Measurements from ENCODE around the gene MMP13.
"Not testable (repeated sequence)": the region's sequence is repeated elsewhere in the genome, so short reads cannot be mapped to it uniquely, and the experiment has no call there.

The MMP13 gene

DNA sequence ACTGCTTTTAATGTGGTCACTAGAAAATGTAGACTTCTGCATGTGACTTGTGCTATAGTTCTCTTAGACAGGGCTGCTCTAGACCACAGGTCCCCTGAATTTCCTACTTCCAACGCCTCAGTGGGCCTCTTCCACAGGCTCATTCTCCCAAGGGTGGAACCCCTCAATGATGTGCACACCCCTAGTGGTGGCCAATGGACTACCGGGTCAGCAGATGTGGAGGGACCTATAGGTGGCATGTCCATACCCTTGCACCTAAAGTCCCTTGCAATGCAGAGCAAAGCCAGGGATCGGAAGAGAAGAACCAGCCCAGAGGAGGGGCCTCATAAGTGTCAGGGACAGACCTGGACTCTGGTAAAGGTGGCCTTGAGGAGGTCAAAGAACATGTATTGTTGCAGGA is 20.0 kb downstream of the MMP13 start:
- DNase-seq: no peak

DNA sequence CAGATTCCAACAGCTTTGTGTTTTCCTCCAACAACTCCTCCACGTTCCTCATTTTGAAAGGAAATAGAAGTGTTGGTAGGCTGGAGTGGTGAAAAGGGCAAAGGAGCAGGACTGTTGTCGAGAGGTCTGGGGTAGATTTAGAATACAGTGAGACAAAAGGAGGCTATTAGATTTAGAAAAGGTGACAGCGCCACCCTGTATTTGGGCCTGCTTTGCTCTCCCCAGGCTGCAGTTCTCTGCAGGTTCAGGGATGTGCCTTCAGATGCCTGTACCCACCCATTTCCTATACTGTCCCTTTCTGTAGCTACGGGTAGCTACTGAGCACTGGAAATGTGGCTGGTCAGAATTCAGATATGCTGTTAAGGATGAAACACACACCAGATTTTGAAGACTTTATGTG is 20.8 kb downstream of the MMP13 start:
- no peak for DNase-seq

DNA sequence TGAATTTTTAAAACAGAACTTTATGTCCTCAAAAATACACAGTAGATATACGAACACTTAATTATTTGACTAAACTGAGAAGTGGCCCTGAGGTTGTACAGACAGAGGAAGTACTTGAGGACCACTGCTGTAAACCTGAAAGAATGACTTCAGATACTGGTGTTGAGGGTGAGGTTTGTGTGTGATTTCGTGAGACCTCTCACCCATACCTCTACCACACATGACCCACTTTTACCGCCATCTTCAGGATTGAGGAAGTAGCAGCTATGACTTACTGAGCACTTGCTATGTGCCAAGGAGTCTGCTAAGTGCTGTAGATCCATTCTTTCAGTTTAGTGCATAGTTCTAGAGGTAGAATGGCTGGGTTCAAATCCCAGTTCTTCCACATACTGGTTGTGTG is 21.9 kb downstream of the MMP13 start:
- no peak for DNase-seq

DNA sequence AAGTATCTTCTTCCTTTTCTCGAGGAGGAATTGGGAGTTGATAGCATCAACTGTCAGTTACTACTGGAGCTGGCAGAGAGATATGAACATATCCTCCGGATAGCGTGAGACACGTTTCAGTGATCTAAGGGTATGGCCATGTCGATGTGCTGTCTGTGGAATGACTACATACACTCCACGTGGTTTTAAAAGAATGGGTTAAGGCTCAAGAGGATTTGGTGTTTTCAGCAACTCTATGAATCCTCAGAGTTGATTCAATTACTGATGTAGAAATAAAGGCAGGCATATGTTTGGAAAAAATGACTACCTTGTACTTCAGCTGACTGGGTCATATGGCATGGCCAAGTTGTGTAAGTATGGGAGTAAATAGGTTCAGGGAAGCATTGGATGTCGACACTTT is 22.9 kb downstream of the MMP13 start:
- DNase-seq: peak; percentile 30 to 41

DNA sequence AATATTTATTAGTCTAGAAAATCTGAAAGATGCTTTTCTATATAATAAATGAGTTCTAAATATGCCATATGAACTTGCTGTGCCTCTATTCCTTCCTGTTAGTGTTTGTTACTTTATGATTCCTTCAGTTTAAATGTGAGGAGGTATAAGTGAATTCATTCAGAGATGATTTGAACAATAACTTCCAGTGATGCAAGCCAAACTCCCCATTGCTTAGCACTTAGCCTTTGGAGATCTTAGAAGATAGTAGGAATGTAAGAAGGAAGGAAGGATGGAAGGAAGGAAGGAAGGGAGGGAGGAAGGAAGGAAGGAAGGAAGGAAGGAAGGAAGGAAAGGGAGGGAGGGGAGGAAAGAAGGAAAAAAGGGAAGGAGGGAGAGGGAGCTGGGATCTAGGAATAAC is 25.1 kb downstream of the MMP13 start:
- DNase-seq: no peak

DNA sequence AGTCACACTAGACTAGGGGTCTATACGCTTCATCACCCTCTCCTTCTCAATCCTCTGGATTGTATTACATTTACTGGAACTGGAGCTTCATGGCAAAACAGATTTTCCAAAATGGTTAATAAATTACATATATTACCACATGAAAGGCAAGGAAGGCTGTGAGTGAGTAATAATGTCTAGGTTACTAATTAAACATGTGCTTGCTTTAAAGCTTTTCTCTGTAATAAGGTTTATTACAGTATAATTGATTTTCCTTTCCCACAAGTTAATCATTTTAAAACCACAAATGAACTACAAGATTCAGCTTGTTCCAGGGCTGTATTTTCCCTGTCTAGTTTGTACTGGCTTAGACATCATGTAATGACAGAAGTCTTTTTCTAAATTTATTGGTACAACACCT is 25.6 kb downstream of the MMP13 start:
- no peak for DNase-seq

DNA sequence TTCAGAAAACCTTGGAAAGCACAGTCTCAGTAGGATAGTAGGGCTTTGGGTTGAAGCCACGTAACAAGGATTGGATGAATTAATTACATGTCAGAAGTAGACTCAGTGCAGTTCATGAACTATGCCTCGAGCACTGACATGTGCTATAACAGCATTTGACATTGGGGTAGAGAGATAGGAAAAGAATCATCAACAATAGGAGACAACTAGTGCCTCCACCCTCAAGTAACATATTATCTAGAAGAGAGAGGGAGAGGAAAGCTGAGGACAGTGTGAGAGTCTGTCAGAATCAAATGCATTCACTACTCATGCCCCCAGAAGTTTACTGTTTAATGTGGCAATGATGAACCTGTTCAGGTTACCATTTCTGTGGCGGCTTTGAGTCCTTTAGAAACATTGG is 26.4 kb downstream of the MMP13 start:
- DNase-seq: no peak

DNA sequence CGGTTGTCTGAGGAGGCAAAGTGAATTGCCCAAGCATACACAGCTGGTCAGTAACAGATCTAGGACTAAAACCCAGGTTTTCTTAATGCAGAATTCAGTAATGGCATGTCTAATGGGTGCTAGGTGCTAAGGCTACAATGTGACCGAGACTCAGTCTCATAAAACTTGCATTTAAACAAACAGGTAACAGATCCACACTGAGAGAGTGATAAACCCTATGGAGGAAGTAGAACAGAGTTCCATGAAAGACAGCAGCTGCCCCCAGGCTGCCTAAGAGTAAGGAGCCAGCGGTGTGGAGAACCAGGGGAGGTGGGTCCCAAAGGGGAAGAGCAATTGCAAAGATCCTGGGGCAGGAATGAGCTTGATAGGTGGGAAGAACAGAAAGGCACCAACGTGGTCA is 27.3 kb downstream of the MMP13 start:
- DNase-seq: no peak

DNA sequence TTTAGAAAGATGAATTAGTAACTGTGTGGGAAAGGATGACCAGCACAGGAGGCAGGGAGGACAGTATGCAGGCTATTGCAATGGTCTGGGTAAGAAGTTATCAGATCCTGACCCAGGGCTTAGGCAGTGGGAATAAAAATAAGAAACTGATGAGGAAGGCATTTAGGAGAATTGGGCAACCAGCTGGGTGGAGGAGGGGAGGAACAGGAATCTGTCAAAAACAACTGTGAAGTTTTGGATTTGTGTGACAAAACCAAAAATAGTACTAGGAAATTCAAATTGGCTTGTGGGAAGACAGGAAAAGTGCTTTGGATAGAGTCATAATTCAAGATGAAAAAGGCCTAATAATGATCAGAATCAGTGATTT is 27.9 kb downstream of the MMP13 start:
- peak in 1 of 2 donors; percentile 10 for DNase-seq

- DNase-seq: peak in 1 of 2 donors; percentile 40
These were observed 28.4 kb downstream of the MMP13 start for GRCh38 chr11:102926961-102927623.

DNA sequence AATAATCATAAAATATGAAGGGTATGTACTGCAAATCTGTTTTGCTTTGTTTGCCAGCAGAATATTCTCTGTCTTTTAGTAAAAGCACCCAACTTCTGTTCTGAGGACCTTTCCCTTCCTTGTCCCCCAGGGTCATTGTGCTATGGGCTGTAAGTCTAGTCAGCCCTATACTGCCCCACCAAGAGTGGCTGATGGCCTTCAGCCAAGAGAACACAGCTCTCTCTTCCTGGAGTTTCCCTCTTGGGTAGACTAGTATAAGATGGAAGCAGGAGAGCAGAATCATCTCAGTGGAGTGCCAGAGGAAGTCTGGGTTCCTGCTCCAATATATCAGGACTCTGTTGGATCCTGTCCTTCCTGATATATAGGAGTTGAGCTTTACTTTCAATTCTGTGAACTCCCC is 29.0 kb downstream of the MMP13 start:
- DNase-seq: no peak

GRCh38 chr11:102925988-102926387 is 29.5 kb downstream of the MMP13 start:
- DNase-seq: no peak

GRCh38 chr11:102924851-102925380 is 30.6 kb downstream of the MMP13 start:
- peak; percentile 59 to 72 for DNase-seq

GRCh38 chr11:102921587-102922220 is 33.8 kb downstream of the MMP13 start:
- DNase-seq: no peak

DNA sequence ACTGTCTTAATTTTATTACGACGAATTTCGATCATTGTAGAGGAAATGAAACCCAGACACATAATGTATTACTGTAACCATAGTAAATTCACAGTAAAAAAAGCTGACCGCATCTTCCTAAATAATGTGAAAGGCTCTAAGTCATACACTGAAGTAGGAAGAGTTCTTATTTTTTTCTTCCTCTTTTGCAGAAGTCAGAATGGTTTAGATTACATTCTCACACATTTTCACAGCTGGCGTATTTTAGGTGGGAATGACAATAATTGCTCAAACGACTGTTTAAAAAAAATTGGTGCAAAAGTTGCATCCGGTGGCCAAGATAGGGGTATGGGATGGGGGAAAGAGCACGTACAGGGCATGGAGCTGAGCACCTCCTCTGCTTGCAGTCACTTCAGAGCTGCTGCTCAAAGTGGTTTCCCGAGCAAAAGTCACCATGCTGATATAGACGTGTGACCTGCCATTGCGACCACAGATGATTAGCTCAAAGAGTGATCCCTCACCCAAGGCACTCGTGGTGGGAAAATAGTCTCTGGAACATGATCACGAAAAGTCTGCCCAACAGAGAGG is 35.3 kb downstream of the MMP13 start:
- DNase-seq: peak; percentile 77 to 95

DNA sequence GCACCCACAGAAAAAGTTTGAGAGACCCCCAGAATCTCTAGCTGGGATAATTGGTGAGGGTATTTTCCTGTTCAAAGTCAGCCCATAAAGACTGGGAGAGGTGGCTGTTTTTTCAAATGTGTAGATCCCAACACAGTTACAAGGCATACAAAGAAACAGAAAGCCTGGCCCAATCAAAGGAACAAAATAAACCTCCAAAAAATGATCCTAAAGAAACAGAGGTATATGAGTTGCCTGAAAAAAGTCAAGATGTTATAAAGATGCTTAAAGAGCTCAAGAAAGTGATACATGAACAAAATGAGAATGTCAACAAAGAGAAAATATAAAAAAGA is 40.5 kb downstream of the MMP13 start:
- DNase-seq: no peak

DNA sequence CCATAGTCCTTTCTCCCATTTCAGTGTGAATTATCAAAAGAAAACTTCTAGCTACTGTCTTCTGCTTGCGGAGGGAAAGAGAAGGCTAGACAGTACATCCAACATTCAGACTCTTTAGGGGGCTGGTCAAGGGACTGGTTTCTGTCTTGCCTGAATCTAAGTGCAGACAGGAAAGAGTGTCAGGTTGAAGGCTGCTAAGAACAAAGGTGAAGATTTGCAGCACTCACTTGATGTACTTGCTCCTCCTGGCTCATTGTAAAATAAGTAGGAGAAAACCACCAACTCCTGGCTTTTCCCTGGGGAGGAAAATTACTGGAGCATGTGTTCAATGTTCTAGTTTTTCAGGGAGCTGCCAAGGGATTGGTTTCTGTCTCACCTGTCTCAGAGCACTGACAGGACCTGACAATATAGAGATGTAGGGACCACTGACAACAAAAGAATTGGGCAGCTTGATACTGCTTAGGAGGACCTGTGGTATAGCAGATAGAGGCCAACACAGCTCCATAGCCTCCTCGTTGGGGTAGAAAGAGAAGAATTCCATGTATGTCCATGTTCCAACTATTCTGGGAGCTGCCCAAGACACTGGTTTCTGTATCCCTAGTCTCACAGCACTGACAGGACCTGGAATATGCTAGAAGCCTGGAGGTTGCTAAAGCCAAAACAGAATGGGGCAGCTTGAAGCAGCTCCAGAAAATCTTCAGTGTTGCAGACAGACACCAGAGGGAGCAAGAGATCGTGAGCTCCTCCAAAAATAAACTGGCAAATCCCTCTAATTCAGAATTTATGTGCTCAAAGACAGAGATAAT is 41.1 kb downstream of the MMP13 start:
- DNase-seq: peak; percentile 48 to 59

- DNase-seq: no peak
These were observed 43.1 kb downstream of the MMP13 start for GRCh38 chr11:102912482-102912830.

DNA sequence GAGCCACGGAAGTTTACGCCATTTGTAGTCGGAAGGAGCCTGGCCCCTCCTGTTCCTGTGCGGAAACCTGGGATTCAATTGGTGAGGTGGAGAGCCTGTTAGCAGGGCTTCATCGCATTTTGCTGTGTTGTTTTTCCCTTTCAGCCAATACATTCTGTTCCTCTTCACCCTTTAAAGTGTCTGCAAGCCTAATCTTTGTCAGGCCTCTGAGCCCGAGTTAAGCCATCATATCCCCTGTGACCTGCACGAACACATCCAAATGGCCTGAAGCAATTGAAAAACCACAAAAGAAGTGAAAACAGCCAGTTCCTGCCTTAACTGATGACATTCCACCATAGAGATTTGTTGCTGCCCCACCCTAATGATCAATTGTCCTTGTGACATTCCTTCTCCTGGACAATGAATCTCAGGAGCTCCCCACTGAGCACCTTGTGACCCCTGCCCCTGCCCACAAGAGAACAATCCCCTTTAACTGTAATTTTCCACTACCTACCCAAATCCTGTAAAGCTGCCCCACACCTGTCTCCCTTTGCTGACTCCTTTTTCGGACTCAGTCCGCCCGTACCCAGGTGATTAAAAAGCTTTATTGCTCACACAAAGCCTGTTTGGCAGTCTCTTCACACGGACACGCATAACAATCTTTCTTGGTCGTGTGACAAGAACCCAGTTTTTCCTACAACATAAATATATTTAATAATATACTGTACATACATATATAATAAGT is 43.6 kb downstream of the MMP13 start:
- DNase-seq: no peak

DNA sequence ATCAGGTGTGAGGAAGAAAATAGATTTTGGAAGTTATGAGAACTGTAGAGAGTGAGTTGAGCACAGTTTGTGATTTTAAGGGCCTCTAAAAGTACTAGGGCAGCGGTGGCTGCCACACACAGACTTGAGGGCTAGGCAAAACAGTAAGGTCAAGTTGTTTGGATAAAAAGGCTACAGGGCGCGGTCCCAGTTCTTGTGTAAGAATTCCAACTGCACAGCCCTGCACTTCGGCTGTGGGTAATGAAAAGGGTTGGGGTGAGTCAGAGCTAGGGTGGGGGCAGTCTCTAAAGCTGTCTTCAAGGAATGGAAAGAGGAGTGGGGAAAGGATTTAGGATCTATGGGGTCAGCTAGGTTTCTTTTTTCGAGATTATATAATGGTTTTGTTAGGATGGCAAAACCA is 49.7 kb downstream of the MMP13 start:
- DNase-seq: not testable (repeated sequence)

- not testable (repeated sequence) for DNase-seq
These were observed 51.6 kb downstream of the MMP13 start for GRCh38 chr11:102903895-102904294.

- DNase-seq: no peak
These were observed 55.2 kb downstream of the MMP13 start for GRCh38 chr11:102900346-102900745.
